Thyroid gland (tissue), 4 donors: ENCODE results near the gene UBE3A. TPM values are rescaled to one million over a fixed set of nuclear protein-coding genes. Genes with fewer than 3 reads are reported as not detected.
A peak's percentile ranks its signal among the peaks of the same experiment; 100 is the strongest.

Source experiments
- DNase-seq, 2 donors: peaks; one replicate each; pipeline ENCODE4 v3.0.0-alpha.2; 2019
- H3K27ac ChIP-seq, 3 donors: fragments of 200-600 bp; sonication (generic); 1 replicate in 2 of 3; 2 replicates in 1 of 3; pipeline ENCODE4 v1.5.1; 2016 to 2019; ENCODE audit warnings: mild to moderate bottlenecking in 1 of 3, moderate library complexity in 1 of 3
- H3K27me3 ChIP-seq: fragments of 200-600 bp; sonication (generic); one replicate; pipeline ENCODE4 v1.5.1; 2019
- H3K36me3 ChIP-seq, 2 donors: fragments of 200-600 bp; sonication (generic); one replicate each; pipeline ENCODE4 v1.5.1; 2016 to 2019
- H3K4me1 ChIP-seq, 2 donors: fragments of 200-600 bp; sonication (generic); one replicate each; pipeline ENCODE4 v1.5.1; 2017 to 2019
- H3K4me3 ChIP-seq, 3 donors: fragments of 200-600 bp; sonication (generic); replicated peaks in 1 of 3; 1 replicate in 2 of 3; 2 replicates in 1 of 3; pipeline ENCODE4 v1.5.1; 2016; ENCODE audit warnings: mild to moderate bottlenecking in 1 of 3
- H3K9me3 ChIP-seq: fragments of 200-600 bp; sonication (generic); one replicate; pipeline ENCODE4 v1.5.1; 2017
- POLR2A ChIP-seq, 2 donors: fragments of 450-650 bp; IDR thresholded peaks; one replicate each; pipeline ENCODE4 v1.6.1; 2017; ENCODE audit warnings: antibody characterized with exemption in 2 of 2, mild to moderate bottlenecking in 2 of 2, moderate library complexity in 1 of 2
- WGBS, 2 donors: methylation state at CpG; one replicate each; pipeline ENCODE4 v1.1.5; 2017; 5-methylcytosine and 5-hydroxymethylcytosine counted together
- intact Hi-C: fragments of 100-400 bp; cut with DNase I; formaldehyde crosslinking; loops from one replicate; pipeline ENCODE4 v1.15.1; 2023
- total RNA-seq, 4 donors: library from RNA; depleted of rRNA; stranded (reverse); fragments of >200 nt; gene quantifications; one replicate each; pipeline ENCODE4 v1.2.3, GENCODE V29; 2016
- TF ChIP-seq, protein P1 (sequence below), 6 experiments: fragments of 200-600 bp in 3 of 6; fragments of 450-650 bp in 3 of 6; sonication (generic) in 3 of 6; IDR thresholded peaks; one replicate each; pipeline ENCODE4 v1.5.1; 2016 to 2019; ENCODE audit warnings: antibody characterized with exemption in 6 of 6, mild to moderate bottlenecking in 2 of 6, inconsistent platforms in 1 of 6, moderate library complexity in 1 of 6

Gene UBE3A
- total RNA-seq, 4 donors from 2014 or later: 88.6 to 140 (median 106) TPM

GRCh38 chr15:25329696-25330095, 109.1 kb downstream of the UBE3A start:
- TF ChIP-seq, protein P1, sequence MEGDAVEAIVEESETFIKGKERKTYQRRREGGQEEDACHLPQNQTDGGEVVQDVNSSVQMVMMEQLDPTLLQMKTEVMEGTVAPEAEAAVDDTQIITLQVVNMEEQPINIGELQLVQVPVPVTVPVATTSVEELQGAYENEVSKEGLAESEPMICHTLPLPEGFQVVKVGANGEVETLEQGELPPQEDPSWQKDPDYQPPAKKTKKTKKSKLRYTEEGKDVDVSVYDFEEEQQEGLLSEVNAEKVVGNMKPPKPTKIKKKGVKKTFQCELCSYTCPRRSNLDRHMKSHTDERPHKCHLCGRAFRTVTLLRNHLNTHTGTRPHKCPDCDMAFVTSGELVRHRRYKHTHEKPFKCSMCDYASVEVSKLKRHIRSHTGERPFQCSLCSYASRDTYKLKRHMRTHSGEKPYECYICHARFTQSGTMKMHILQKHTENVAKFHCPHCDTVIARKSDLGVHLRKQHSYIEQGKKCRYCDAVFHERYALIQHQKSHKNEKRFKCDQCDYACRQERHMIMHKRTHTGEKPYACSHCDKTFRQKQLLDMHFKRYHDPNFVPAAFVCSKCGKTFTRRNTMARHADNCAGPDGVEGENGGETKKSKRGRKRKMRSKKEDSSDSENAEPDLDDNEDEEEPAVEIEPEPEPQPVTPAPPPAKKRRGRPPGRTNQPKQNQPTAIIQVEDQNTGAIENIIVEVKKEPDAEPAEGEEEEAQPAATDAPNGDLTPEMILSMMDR (IDR thresholded peaks at IDR 0.05): no peak
- TF ChIP-seq POLR2A (IDR thresholded peaks at IDR 0.05): no peak
- 57 to 65% methylated on average over 2 of the region's 2 CpGs for WGBS, 2 donors
- H3K4me3 ChIP-seq: no peak overlapping the region

GRCh38 chr15:25327686-25328085, 111.1 kb downstream of the UBE3A start:
- 51 to 53% methylated on average over 5 of the region's 5 CpGs for WGBS, 2 donors
- intact Hi-C loops: no loop called here

More at GRCh38 chr15:25329696-25330095, 109.1 kb downstream of the UBE3A start:
- intact Hi-C loops: no loop called here
- no peak for DNase-seq
- no peaks in the 10 kb centered on the region for H3K36me3 ChIP-seq
- no peak overlapping the region for H3K27ac ChIP-seq
- peaks cover 12 to 16% of the 10 kb centered on the region in 2 donors for H3K4me1 ChIP-seq
- no peaks in the 10 kb centered on the region for H3K27me3 ChIP-seq
- no peaks in the 10 kb centered on the region for H3K9me3 ChIP-seq

DNA sequence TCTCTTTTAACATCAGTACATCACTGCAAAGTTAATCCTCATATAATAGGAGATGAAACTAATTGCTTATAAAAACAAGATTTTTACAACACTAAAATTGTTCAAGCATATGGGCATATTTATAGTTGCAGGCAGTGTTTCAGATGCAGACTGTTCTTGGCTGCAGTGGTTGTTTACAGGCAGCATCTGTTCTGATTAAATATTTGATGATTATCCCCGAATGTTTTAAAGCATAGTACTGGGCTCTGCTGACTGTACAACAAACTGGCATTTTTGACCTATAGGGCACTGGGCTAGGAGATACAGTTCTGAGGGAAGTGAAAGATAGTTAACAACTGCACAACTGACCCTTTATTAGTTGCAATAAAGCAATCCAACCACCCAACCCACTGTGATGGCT, 113.6 kb downstream of the UBE3A start:
- TF ChIP-seq, protein P1 (IDR thresholded peaks at IDR 0.05): no peak
- no peak for TF ChIP-seq POLR2A (IDR thresholded peaks at IDR 0.05)
- Histone ChIP-seq H3K4me3 (no peak overlapping the region), H3K4me1 (peaks cover 12 to 16% of the 10 kb centered on the region in 2 donors), H3K36me3 (no peaks in the 10 kb centered on the region), H3K27me3 (no peaks in the 10 kb centered on the region), H3K9me3 (no peaks in the 10 kb centered on the region), H3K27ac (no peak overlapping the region)
- intact Hi-C loops: no loop called here
- DNase-seq: no peak
- 77 to 90% methylated on average over 1 of the region's 1 CpG for WGBS, 2 donors

More at GRCh38 chr15:25327686-25328085, 111.1 kb downstream of the UBE3A start:
- Histone ChIP-seq H3K4me1 (peaks cover 12 to 16% of the 10 kb centered on the region in 2 donors), H3K9me3 (no peaks in the 10 kb centered on the region), H3K4me3 (no peak overlapping the region), H3K27me3 (no peaks in the 10 kb centered on the region), H3K27ac (peak overlapping the region in 1 of 3 donors; percentile 8), H3K36me3 (no peaks in the 10 kb centered on the region)
- no peak for TF ChIP-seq POLR2A (IDR thresholded peaks at IDR 0.05)
- TF ChIP-seq, protein P1 (IDR thresholded peaks at IDR 0.05): no peak
- peak in 1 of 2 donors; percentile 2 for DNase-seq

- no peaks in the 10 kb centered on the region for H3K36me3 ChIP-seq
- no peaks in the 10 kb centered on the region for H3K27me3 ChIP-seq
- H3K9me3 ChIP-seq: no peaks in the 10 kb centered on the region
- DNase-seq: no peak
- no peak overlapping the region for H3K4me3 ChIP-seq
- intact Hi-C loops: no loop called here
- peaks cover 11 to 14% of the 10 kb centered on the region in 2 donors for H3K4me1 ChIP-seq
- 71 to 82% methylated on average over 1 of the region's 1 CpG for WGBS, 2 donors
- TF ChIP-seq, protein P1 (IDR thresholded peaks at IDR 0.05): no peak
- TF ChIP-seq POLR2A (IDR thresholded peaks at IDR 0.05): no peak
- H3K27ac ChIP-seq: no peak overlapping the region
Observed at GRCh38 chr15:25323420-25323819, 115.4 kb downstream of the UBE3A start.

GRCh38 chr15:25287823-25288222, 151.0 kb downstream of the UBE3A start:
- Histone ChIP-seq H3K27ac (no peak overlapping the region), H3K9me3 (no peaks in the 10 kb centered on the region), H3K36me3 (no peaks in the 10 kb centered on the region), H3K4me1 (no peaks in the 10 kb centered on the region), H3K27me3 (no peaks in the 10 kb centered on the region), H3K4me3 (no peak overlapping the region)
- no peak for DNase-seq
- intact Hi-C loops: no loop called here
- no peak for TF ChIP-seq POLR2A (IDR thresholded peaks at IDR 0.05)
- TF ChIP-seq, protein P1 (IDR thresholded peaks at IDR 0.05): no peak
- 85 to 88% methylated on average over 3 of the region's 3 CpGs for WGBS, 2 donors
